SK-N-SH (cell line): ENCODE data around the gene KCNJ5. TPM values are rescaled to one million over a fixed set of nuclear protein-coding genes. Genes with fewer than 3 reads are reported as not detected.

Source experiments
- CTCF ChIA-PET: fragments of 300-600, 350-600 bp; formaldehyde crosslinking; extraction: SDS; loops from one replicate; lab custom pipeline; 2021; lab: Yijun Ruan, JAX
- POLR2A ChIA-PET: fragments of 350-600 bp; sonication (Branson Sonifier 250); formaldehyde crosslinking; extraction: SDS; loops from one replicate; lab custom pipeline; 2020; ENCODE audit warnings: antibody characterized with exemption, inconsistent platforms; lab: Yijun Ruan, JAX
- DNase-seq: peaks from one replicate; pipeline ENCODE4 v3.0.0; 2012
- H2AFZ ChIP-seq: fragments of 200-600 bp; sonication (generic); 2 replicates; pipeline ENCODE4 v1.8.1; 2016; ENCODE audit warnings: antibody characterized with exemption, mild to moderate bottlenecking, low read depth
- H3F3A ChIP-seq: fragments of 200-600 bp; sonication (generic); replicated peaks from 2 replicates; pipeline ENCODE3; 2016; ENCODE audit warnings: antibody characterized with exemption, mild to moderate bottlenecking; ENCODE audit not compliant: insufficient read depth
- H3K27ac ChIP-seq, 2 experiments: fragments of 200-500 bp in 1 of 2; fragments of 200-600 bp in 1 of 2; sonication (Bioruptor generic) in 1 of 2; sonication (generic), shearing (Covaris generic) in 1 of 2; 2 replicates each; pipeline versions ENCODE4 v1.5.1 to v1.6.1; 2014 to 2016; ENCODE audit warnings: low read depth in 2 of 2, inconsistent platforms in 1 of 2, low read length in 1 of 2, mild to moderate bottlenecking in 1 of 2, mixed read lengths in 1 of 2
- H3K27me3 ChIP-seq: fragments of 200-600 bp; sonication (generic), shearing (Covaris generic); 2 replicates; pipeline ENCODE4 v1.6.1; 2016; ENCODE audit warnings: mixed run types; ENCODE audit not compliant: insufficient read depth
- H3K36me3 ChIP-seq, 2 experiments: fragments of 200-500 bp in 1 of 2; fragments of 200-600 bp in 1 of 2; sonication (Bioruptor generic) in 1 of 2; sonication (generic) in 1 of 2; replicated peaks in 1 of 2; 2 replicates each; pipeline versions ENCODE3 to v1.5.1; 2014 to 2016; ENCODE audit warnings: low read length in 1 of 2, mild to moderate bottlenecking in 1 of 2; ENCODE audit not compliant: insufficient read depth in 2 of 2, control insufficient read depth in 1 of 2
- H3K4me1 ChIP-seq, 2 experiments: fragments of 200-500 bp in 1 of 2; fragments of 200-600 bp in 1 of 2; sonication (Bioruptor generic) in 1 of 2; sonication (generic), shearing (Covaris generic) in 1 of 2; 2 replicates each; pipeline versions ENCODE4 v1.5.1 to v1.6.1; 2014 to 2016; ENCODE audit warnings: low read depth in 1 of 2, low read length in 1 of 2, mixed run types in 1 of 2; ENCODE audit not compliant: insufficient read depth in 2 of 2, control insufficient read depth in 1 of 2
- H3K4me2 ChIP-seq: fragments of 200-600 bp; sonication (generic), shearing (Covaris generic); 2 replicates; pipeline ENCODE4 v1.6.1; 2017; ENCODE audit warnings: mixed run types
- H3K4me3 ChIP-seq, 2 experiments: fragments of 200-500 bp in 1 of 2; fragments of 200-600 bp in 1 of 2; sonication (Bioruptor generic) in 1 of 2; sonication (generic), shearing (Covaris generic) in 1 of 2; 2 replicates each; pipeline versions ENCODE4 v1.5.1 to v1.8.1; 2014 to 2016; ENCODE audit warnings: low read depth in 2 of 2, inconsistent platforms in 1 of 2, low read length in 1 of 2, mild to moderate bottlenecking in 1 of 2, mixed read lengths in 1 of 2, moderate library complexity in 1 of 2
- H3K79me2 ChIP-seq: fragments of 200-600 bp; sonication (generic); 2 replicates; pipeline ENCODE4 v1.8.1; 2017; ENCODE audit warnings: mild to moderate bottlenecking; ENCODE audit not compliant: insufficient read depth
- H3K9ac ChIP-seq: fragments of 200-600 bp; sonication (generic); 2 replicates; pipeline ENCODE4 v1.6.1; 2017; ENCODE audit warnings: mixed run types
- H3K9me2 ChIP-seq: fragments of 200-600 bp; sonication (generic); 2 replicates; pipeline ENCODE4 v1.6.1; 2017; ENCODE audit warnings: mixed run types
- H3K9me3 ChIP-seq: fragments of 200-600 bp; sonication (generic); 2 replicates; pipeline ENCODE4 v1.6.1; 2017; ENCODE audit warnings: mixed run types, mild to moderate bottlenecking, moderate library complexity
- H4K20me1 ChIP-seq: fragments of 200-600 bp; sonication (generic); 2 replicates; pipeline ENCODE4 v1.6.1; 2017; ENCODE audit warnings: mild to moderate bottlenecking, mixed run types; ENCODE audit not compliant: insufficient read depth
- ELF1 ChIP-seq: IDR thresholded peaks from 2 replicates; pipeline ENCODE4 v1.4.0; 2012
- EP300 ChIP-seq, 2 experiments: IDR thresholded peaks; 2 replicates each; pipeline versions ENCODE4 v1.4.0 to v1.6.1; 2012; ENCODE audit warnings: borderline replicate concordance in 1 of 2, low read depth in 1 of 2, low read length in 1 of 2
- FOSL2 ChIP-seq: IDR thresholded peaks from 2 replicates; pipeline ENCODE4 v1.4.0; 2012; ENCODE audit warnings: low read depth, mild to moderate bottlenecking, moderate library complexity, borderline replicate concordance
- FOXM1 ChIP-seq: IDR thresholded peaks from 2 replicates; pipeline ENCODE4 v1.4.0; 2012; ENCODE audit warnings: low read depth, mild to moderate bottlenecking
- GABPA ChIP-seq: IDR thresholded peaks from 2 replicates; pipeline ENCODE4 v1.4.0; 2012; ENCODE audit warnings: low read depth, mild to moderate bottlenecking
- GATA2 ChIP-seq: sonication (generic); formaldehyde crosslinking; IDR thresholded peaks from 2 replicates; pipeline ENCODE4 v1.5.0; 2020; ENCODE audit warnings: mild to moderate bottlenecking, missing genetic modification reagents
- MEF2A ChIP-seq: IDR thresholded peaks from 2 replicates; pipeline ENCODE4 v1.4.0; 2012; ENCODE audit warnings: low read depth, borderline replicate concordance
- MXI1 ChIP-seq: IDR thresholded peaks from 2 replicates; pipeline ENCODE4 v1.6.1; 2012; ENCODE audit warnings: mild to moderate bottlenecking, low read depth, low read length, improper control_type of control experiment
- POLR2AphosphoS5 ChIP-seq: IDR thresholded peaks from 2 replicates; pipeline ENCODE4 v1.6.1; 2012; ENCODE audit warnings: low read depth, low read length
- RAD21 ChIP-seq: IDR thresholded peaks from 2 replicates; pipeline ENCODE4 v1.6.1; 2012; ENCODE audit warnings: mild to moderate bottlenecking, low read length
- RCOR1 ChIP-seq: fragments of 150-350 bp; IDR thresholded peaks from 2 replicates; pipeline ENCODE4 v1.6.1; 2017; ENCODE audit warnings: antibody characterized with exemption, low read length
- SMC3 ChIP-seq: IDR thresholded peaks from 2 replicates; pipeline ENCODE4 v1.6.1; 2012; ENCODE audit warnings: low read depth, low read length, improper control_type of control experiment
- TAF1 ChIP-seq: IDR thresholded peaks from 2 replicates; pipeline ENCODE4 v1.6.1; 2012; ENCODE audit warnings: low read depth, mild to moderate bottlenecking, low read length, moderate library complexity, borderline replicate concordance
- TCF12 ChIP-seq: IDR thresholded peaks from 2 replicates; pipeline ENCODE4 v1.4.0; 2012
- USF1 ChIP-seq: IDR thresholded peaks from 2 replicates; pipeline ENCODE4 v1.4.0; 2012; ENCODE audit warnings: low read depth, borderline replicate concordance
- YY1 ChIP-seq: IDR thresholded peaks from 2 replicates; pipeline ENCODE4 v1.4.0; 2012; ENCODE audit warnings: low read depth, mild to moderate bottlenecking
- WGBS: methylation state at CpG from one replicate; pipeline ENCODE4 v1.1.6; 2017; ENCODE audit warnings: low lambda C conversion rate; 5-methylcytosine and 5-hydroxymethylcytosine counted together
- polyA plus RNA-seq, 3 experiments: library from polyadenylated mRNA; depleted of rRNA; stranded (reverse); fragments of >200 nt; gene quantifications; 2 replicates each; pipeline ENCODE4 v1.2.3, GENCODE V29; 2012
- TF ChIP-seq, protein P1 (sequence below): fragments of 200-600 bp; sonication (generic); IDR thresholded peaks from 2 replicates; pipeline ENCODE4 v1.6.1; 2017; ENCODE audit warnings: antibody characterized with exemption, mild to moderate bottlenecking, moderate library complexity

Gene KCNJ5
- polyA plus RNA-seq, 1 of the 3 experiments (the other 2 are of a cell fraction), result 0.03 TPM

GRCh38 chr11:128956401-128957201, 65.4 kb downstream of the KCNJ5 start:
- Histone ChIP-seq H3K79me2 (no peaks in the 10 kb centered on the region), H3K9me2 (no peaks in the 10 kb centered on the region), H3K4me1 (no peaks in the 10 kb centered on the region; a peak in 1 of 4 replicates), H3K27me3 (no peaks in the 10 kb centered on the region), H3K4me2 (no peak overlapping the region), H3K27ac (no peak overlapping the region), H3F3A (no peaks in the 10 kb centered on the region), H4K20me1 (no peaks in the 10 kb centered on the region), H3K9ac (no peak overlapping the region), H3K9me3 (no peaks in the 10 kb centered on the region), H3K4me3 (no peak overlapping the region; a peak in 1 of 4 replicates), H2AFZ (no peak overlapping the region), H3K36me3 (no peaks in the 10 kb centered on the region)
- peak; percentile 78 for DNase-seq
- ChIA-PET POLR2A (interaction anchor here (0.9 to 1.0 kb wide), 2 partner anchors 66 to 71 kb away, joined by 3 to 4 read pairs; no protein-coding TSS in a partner anchor), CTCF (interaction anchor here (0.6 to 34.0 kb wide), 47 partner anchors 8 to 950 kb away, joined by 3 to 872 read pairs (median 5); partner anchors contain the start of genes KCNJ5 and TP53AIP1)
- no peak for TF ChIP-seq YY1
- no peak for TF ChIP-seq RCOR1
- no peak for TF ChIP-seq FOSL2
- TF ChIP-seq POLR2AphosphoS5, result no peak
- TF ChIP-seq TAF1, result no peak
- peak; percentile 38; the same call in 1 of the 2 replicates for TF ChIP-seq GATA2 (CRISPR knock-in tag)
- no peak for TF ChIP-seq TCF12
- TF ChIP-seq RAD21, result peak; percentile 97
- no peak for TF ChIP-seq ELF1
- TF ChIP-seq USF1, result no peak
- no peak for TF ChIP-seq GABPA
- TF ChIP-seq FOXM1, result no peak
- no peak for TF ChIP-seq MEF2A
- TF ChIP-seq EP300 (IDR thresholded peaks at IDR 0.05; ENCODE audit: borderline replicate concordance in 1 of 2, low read depth in 1 of 2, low read length in 1 of 2), result no peak
- TF ChIP-seq, protein P1, sequence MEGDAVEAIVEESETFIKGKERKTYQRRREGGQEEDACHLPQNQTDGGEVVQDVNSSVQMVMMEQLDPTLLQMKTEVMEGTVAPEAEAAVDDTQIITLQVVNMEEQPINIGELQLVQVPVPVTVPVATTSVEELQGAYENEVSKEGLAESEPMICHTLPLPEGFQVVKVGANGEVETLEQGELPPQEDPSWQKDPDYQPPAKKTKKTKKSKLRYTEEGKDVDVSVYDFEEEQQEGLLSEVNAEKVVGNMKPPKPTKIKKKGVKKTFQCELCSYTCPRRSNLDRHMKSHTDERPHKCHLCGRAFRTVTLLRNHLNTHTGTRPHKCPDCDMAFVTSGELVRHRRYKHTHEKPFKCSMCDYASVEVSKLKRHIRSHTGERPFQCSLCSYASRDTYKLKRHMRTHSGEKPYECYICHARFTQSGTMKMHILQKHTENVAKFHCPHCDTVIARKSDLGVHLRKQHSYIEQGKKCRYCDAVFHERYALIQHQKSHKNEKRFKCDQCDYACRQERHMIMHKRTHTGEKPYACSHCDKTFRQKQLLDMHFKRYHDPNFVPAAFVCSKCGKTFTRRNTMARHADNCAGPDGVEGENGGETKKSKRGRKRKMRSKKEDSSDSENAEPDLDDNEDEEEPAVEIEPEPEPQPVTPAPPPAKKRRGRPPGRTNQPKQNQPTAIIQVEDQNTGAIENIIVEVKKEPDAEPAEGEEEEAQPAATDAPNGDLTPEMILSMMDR, result peak; percentile 81
- no peak for TF ChIP-seq MXI1
- TF ChIP-seq SMC3, result peak; percentile 96
- 33% methylated on average over 8 of the region's 8 CpGs for WGBS
